Left colon (tissue), 2 donors: ENCODE measurements around the gene TNNT1. TPM values are rescaled to one million over a fixed set of nuclear protein-coding genes. Genes with fewer than 3 reads are reported as not detected.

Source experiments
- ATAC-seq: fragments of 200-7000 bp; cut with Tn5 transposase; one replicate; pipeline ENCODE4 v1.9.1; 2020; ENCODE audit warnings: mild to moderate bottlenecking, moderate library complexity
- DNase-seq, 2 donors: peaks; one replicate each; pipeline ENCODE4 v3.0.0-alpha.2; 2020
- intact Hi-C, 2 donors: fragments of 100-400 bp; cut with DNase I in 1 of 2; cut with micrococcal nuclease in 1 of 2; formaldehyde crosslinking; loops; one replicate each; pipeline versions ENCODE4 v1.11.2 to v1.14.0; 2022; cut with DNase I, micrococcal nuclease
- microRNA-seq, 2 donors: library from miRNA; unstranded; fragments of <30 nt; microRNA quantifications; one replicate each; pipeline versions ENCODE4 v1.1.0 to v1.2.0, GENCODE V29; 2020
- total RNA-seq, 2 donors: library from RNA; stranded (reverse); fragmentation: NEBNext Ultra II Directional; extraction: Animal tissue kit (Norgen Biotek cat#: 25700); gene quantifications; one replicate each; pipeline ENCODE4 v1.2.1, GENCODE V29; 2021
- donor health status: DM: no; HTN: no; CAD: no.
- donor health status: DM: yes; HTN: yes; CAD: no.

Gene TNNT1
- total RNA-seq, 2 donors from 2014 or later: 0.40 to 0.70 TPM

DNA sequence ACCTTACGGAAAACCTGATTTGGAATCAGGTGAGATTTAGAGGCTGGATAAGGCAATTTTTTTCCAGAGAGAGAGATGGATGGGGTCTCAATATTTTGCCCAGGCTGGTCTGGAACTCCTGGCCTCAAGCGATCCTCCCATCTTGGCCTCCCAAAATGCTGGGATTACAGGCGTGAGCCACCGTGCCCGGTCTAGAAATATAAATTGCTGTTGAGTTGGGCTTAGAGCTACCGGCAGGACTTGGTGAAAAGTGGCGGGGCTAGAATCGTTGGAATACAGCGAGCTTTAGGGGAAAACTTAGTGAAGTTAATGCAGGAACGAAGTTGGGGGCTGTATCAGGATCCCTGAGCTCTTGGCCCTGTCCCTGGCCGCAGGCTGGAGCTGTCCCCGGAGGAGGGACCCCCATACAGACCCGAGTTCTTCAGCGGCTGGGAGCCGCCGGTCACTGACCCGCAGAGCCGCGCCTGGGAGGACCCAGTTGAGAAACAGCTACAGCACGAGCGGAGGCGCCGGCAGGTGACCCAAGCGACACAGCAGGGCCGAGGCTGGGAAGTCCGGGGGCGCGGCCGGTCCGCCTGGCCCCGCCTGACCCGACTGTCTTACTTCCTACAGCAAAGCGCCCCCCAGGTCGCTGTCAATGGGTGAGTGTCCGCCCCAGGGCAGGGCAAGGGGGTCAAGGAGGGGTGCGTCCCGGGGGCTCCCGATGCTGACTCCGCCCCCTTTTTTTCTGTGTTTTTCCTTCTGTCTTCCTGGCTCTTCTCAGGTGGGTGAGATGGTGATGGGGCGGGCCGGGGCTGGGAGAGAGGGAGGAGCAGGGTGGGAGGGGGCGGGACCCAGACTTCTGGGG, 65.8 kb downstream of the TNNT1 start:
- DNase-seq: no peak
- ATAC-seq: no peak
- intact Hi-C loops: no loop called here

Small RNA genes within 50 kb of the gene (microRNA-seq; reads per million reads assigned to microRNA genes)
- gene MIR7975: 0 reads per million in 2 donors

Other genes with a start within 250 kb of the TNNT1 start
- gene NCR1, start 243.1 kb downstream of the TNNT1 start, total RNA-seq: under 1 TPM in 1 of 2 donors, not detected in 1; 0.39 TPM
- under 1 TPM in 1 of 2 donors, not detected in 1; 0.17 TPM for gene NLRP7, start 201.7 kb downstream of the TNNT1 start, total RNA-seq
- gene NLRP2, start 182.8 kb downstream of the TNNT1 start, total RNA-seq: 1 to 10 TPM; 2.0 to 3.8 TPM
- under 1 TPM; 0.28 to 0.49 TPM for gene GP6, start 110.9 kb downstream of the TNNT1 start, total RNA-seq
- gene RDH13, start 86.1 kb downstream of the TNNT1 start, total RNA-seq: 10 to 100 TPM; 50.5 to 69.3 TPM
- 10 to 100 TPM; 42.1 to 75.9 TPM for gene EPS8L1, start 73.3 kb downstream of the TNNT1 start, total RNA-seq
- gene PPP1R12C, start 31.6 kb downstream of the TNNT1 start, total RNA-seq: 100 to 1,000 TPM; 102 to 118 TPM
- 1 to 10 TPM in 1 of 2 donors, not detected in 1; 1.1 TPM for gene TNNI3, start 8.5 kb upstream of the TNNT1 start, total RNA-seq
- 1 to 10 TPM in 1 of 2 donors, under 1 TPM in 1; 0.79 to 2.6 TPM for gene DNAAF3, start 17.4 kb upstream of the TNNT1 start, total RNA-seq
- gene SYT5, start 31.1 kb upstream of the TNNT1 start, total RNA-seq: 1 to 10 TPM in 1 of 2 donors, under 1 TPM in 1; 0.64 to 1.9 TPM
- 100 to 1,000 TPM in 1 of 2 donors, 10 to 100 TPM in 1; 95.7 to 104 TPM for gene PTPRH, start 60.3 kb upstream of the TNNT1 start, total RNA-seq
- gene TMEM86B, start 79.6 kb upstream of the TNNT1 start, total RNA-seq: 1 to 10 TPM; 2.2 to 2.9 TPM
- 10 to 100 TPM; 56.6 to 59.5 TPM for gene PPP6R1, start 109.8 kb upstream of the TNNT1 start, total RNA-seq
- gene HSPBP1, start 130.9 kb upstream of the TNNT1 start, total RNA-seq: 10 to 100 TPM; 28.4 to 35.2 TPM
- gene BRSK1, start 134.8 kb upstream of the TNNT1 start, total RNA-seq: 1 to 10 TPM in 1 of 2 donors, under 1 TPM in 1; 0.95 to 1.3 TPM
- gene TMEM150B, start 176.1 kb upstream of the TNNT1 start, total RNA-seq: 10 to 100 TPM; 50.2 to 54.6 TPM
- 10 to 100 TPM; 19.0 to 20.7 TPM for gene KMT5C, start 190.7 kb upstream of the TNNT1 start, total RNA-seq
- gene COX6B2, start 205.5 kb upstream of the TNNT1 start, total RNA-seq: 10 to 100 TPM; 23.0 to 27.6 TPM
- gene GARIN5B, start 214.1 kb upstream of the TNNT1 start, total RNA-seq: not detected
- under 1 TPM; 0.31 to 0.46 TPM for gene IL11, start 221.3 kb upstream of the TNNT1 start, total RNA-seq
- gene TMEM190, start 227.6 kb upstream of the TNNT1 start, total RNA-seq: not detected
- 10 to 100 TPM; 83.4 to 89.4 TPM for gene TMEM238, start 235.1 kb upstream of the TNNT1 start, total RNA-seq
- gene RPL28, start 236.7 kb upstream of the TNNT1 start, total RNA-seq: 1,000 to 10,000 TPM; 1,151 to 1,179 TPM